ENCODE data around the gene GRHL1.
"Not testable (repeated sequence)": the region's sequence is repeated elsewhere in the genome, so short reads cannot be mapped to it uniquely, and the experiment has no call there.

GRHL1 gene, protein sequence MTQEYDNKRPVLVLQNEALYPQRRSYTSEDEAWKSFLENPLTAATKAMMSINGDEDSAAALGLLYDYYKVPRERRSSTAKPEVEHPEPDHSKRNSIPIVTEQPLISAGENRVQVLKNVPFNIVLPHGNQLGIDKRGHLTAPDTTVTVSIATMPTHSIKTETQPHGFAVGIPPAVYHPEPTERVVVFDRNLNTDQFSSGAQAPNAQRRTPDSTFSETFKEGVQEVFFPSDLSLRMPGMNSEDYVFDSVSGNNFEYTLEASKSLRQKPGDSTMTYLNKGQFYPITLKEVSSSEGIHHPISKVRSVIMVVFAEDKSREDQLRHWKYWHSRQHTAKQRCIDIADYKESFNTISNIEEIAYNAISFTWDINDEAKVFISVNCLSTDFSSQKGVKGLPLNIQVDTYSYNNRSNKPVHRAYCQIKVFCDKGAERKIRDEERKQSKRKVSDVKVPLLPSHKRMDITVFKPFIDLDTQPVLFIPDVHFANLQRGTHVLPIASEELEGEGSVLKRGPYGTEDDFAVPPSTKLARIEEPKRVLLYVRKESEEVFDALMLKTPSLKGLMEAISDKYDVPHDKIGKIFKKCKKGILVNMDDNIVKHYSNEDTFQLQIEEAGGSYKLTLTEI

DNA sequence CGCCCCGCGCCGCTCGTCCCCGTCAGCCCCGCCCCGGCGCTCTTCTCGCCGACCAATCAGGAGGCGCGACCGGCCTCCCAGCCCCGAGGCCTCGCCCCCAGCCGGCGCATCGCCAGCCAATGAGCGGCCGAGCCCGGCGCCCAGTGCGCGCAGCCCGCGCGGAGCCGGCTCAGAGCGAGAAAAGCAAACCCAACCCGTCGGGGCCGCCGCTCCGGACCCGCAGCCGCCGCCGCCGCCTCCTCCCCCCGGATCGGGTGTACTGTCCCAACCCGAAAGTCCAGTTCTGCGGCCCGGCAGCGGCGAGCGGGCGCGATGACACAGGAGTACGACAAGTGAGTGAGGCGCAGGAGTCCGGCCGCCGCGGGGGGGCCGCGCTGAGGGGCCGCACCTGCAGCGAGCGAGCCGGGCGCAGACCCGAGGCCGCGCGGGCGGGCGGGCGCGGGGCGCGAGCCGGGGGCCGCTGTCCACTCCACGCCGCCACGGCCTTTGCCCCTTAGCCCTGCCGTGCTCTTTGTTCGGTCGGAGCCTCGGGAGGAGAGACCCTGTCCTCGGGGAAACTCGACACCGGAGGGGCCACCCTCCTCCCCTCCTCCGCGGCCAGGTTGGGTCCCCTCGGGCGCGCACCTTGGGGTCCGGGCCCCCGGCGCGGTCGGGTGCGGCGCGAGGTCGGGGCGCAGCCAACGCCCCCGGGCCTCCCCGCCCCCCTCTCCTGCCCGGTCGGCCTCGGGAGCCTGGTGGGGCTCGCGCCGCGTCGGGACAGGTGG, at the start of gene GRHL1:
TSS of gene GRHL1 (plus strand) at position 172 of the 764 bp plus-strand sequence. CDS start at position 313, 141 bp downstream.
- DNase-seq (ENCODE audit: low read depth): peak; percentile 73

DNA sequence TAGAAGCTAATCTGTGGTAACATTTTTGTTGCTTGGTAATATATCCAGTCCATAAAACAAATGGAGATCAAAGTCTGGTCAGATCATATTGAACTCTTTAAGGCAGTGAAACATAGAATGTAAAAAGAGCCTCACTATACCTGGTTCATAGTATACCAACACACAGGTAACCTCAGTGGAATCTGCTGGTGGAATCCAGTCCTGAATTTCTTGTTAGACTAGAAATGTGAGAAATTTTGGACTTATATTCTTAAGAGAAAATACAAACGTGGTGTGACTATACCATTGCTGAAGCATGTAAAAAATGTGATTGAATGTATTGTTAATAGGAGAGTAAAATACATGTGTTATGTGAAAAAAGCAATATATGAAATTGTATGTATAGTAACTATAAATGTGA, 46.1 kb upstream of the GRHL1 start:
- no peak for DNase-seq (ENCODE audit: low read depth)

DNA sequence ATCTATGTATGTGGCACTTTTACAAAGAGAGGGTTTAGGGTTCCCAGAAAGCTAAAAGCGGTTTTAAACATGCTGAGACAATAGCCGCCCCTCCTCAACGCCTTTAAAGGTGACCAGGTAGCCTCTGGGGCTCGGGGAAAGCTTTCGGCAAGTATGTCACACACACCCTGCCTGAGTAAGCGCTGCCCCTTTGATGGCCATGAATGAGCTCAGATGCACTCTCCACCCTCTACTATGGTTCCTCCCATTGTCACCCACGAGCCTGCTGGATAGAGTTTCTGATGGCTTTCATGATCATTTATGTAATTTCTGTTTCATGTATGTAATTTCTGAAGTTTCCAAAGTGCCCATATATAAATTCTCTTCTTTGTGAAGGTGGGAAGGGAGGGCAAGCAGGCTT, 44.1 kb upstream of the GRHL1 start:
- DNase-seq (ENCODE audit: low read depth): no peak

DNA sequence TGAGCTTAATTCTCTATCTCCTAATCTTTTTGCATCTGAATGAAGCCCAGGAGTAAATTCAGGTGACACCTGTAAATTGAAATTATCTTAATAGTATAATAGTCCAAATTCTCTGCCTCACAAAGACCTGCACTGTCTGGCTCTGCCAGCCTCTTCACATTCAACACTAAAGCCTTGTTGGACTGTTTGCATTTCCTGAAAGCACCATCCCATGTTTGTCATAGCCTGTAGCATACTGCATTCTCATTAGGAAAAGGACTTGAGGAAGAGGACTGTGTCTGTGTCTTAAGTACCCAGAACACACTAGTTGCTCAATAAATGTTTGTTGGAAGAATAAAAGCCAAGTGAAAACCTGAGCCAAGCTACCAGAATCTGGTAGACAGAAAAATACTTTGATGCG, 42.9 kb upstream of the GRHL1 start:
- DNase-seq (ENCODE audit: low read depth): no peak

GRCh38 chr2:9909106-9909505, 42.4 kb upstream of the GRHL1 start:
- no peak for DNase-seq (ENCODE audit: low read depth)

GRCh38 chr2:9910699-9911098, 40.8 kb upstream of the GRHL1 start:
- no peak for DNase-seq (ENCODE audit: low read depth)

- no peak for DNase-seq (ENCODE audit: low read depth)
Measured at GRCh38 chr2:9912468-9912867, 39.0 kb upstream of the GRHL1 start.

GRCh38 chr2:9914384-9915065, 37.0 kb upstream of the GRHL1 start:
- no peak for DNase-seq (ENCODE audit: low read depth)

- DNase-seq (ENCODE audit: low read depth): no peak
Measured at GRCh38 chr2:9918275-9918674, 33.2 kb upstream of the GRHL1 start.

GRCh38 chr2:9919512-9919911, 32.0 kb upstream of the GRHL1 start:
- DNase-seq (ENCODE audit: low read depth): no peak

- DNase-seq (ENCODE audit: low read depth): not testable (repeated sequence)
Measured at GRCh38 chr2:9927020-9927419, 24.5 kb upstream of the GRHL1 start.

- DNase-seq (ENCODE audit: low read depth): no peak
Measured at GRCh38 chr2:9937258-9937657, 14.2 kb upstream of the GRHL1 start.

- DNase-seq (ENCODE audit: low read depth): no peak
Measured at GRCh38 chr2:9937968-9938367, 13.5 kb upstream of the GRHL1 start.

GRCh38 chr2:9939587-9940485, 11.7 kb upstream of the GRHL1 start:
- no peak for DNase-seq (ENCODE audit: low read depth)

GRCh38 chr2:9941196-9941995, 10.1 kb upstream of the GRHL1 start:
- DNase-seq (ENCODE audit: low read depth): no peak

DNA sequence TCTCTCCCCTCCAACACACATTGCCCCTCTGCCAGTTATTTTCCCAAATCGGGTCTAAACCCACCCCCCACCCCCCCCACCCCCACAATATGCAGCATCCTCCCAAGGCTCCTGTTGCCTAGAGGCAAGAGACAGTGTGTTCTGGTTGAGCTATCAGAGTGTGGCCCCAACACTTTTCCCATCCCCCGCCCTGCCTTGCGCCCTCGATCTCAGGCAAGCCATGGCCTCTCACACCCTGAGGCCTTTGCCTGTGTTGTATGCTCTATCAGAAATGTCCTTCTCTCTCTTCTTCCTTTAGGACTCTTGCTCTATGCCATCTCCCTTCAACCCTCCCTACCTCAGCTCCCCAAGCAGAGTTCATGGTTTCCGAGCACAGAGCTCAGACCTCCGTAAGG, 9.5 kb upstream of the GRHL1 start:
- no peak for DNase-seq (ENCODE audit: low read depth)

- no peak for DNase-seq (ENCODE audit: low read depth)
Measured at GRCh38 chr2:9944330-9944758, 7.1 kb upstream of the GRHL1 start.

- DNase-seq (ENCODE audit: low read depth): no peak
Measured at GRCh38 chr2:9945596-9945995, 5.9 kb upstream of the GRHL1 start.

GRCh38 chr2:9946076-9946475, 5.4 kb upstream of the GRHL1 start:
- DNase-seq (ENCODE audit: low read depth): no peak

- no peak for DNase-seq (ENCODE audit: low read depth)
Measured at GRCh38 chr2:9946818-9947217, 4.7 kb upstream of the GRHL1 start.

All from stimulated activated CD8-positive, alpha-beta memory T cell treated with anti-CD3 and anti-CD28 coated beads, Interleukin-15, amount 100 ng/mL, for 1 hour (primary cell).